WI38 (cell line): ENCODE data around the gene OCA2.

ENCODE experiments used
- H3K4me3 ChIP-seq: 2 replicates; pipeline ENCODE4 v1.5.1; 2011; ENCODE audit warnings: low read depth, mild to moderate bottlenecking, control low read depth, low read length
- TF ChIP-seq, protein P1 (sequence below): IDR thresholded peaks from 2 replicates; pipeline ENCODE4 v1.5.1; 2012; ENCODE audit warnings: low read depth, mild to moderate bottlenecking, control low read depth, low read length

The OCA2 gene

DNA sequence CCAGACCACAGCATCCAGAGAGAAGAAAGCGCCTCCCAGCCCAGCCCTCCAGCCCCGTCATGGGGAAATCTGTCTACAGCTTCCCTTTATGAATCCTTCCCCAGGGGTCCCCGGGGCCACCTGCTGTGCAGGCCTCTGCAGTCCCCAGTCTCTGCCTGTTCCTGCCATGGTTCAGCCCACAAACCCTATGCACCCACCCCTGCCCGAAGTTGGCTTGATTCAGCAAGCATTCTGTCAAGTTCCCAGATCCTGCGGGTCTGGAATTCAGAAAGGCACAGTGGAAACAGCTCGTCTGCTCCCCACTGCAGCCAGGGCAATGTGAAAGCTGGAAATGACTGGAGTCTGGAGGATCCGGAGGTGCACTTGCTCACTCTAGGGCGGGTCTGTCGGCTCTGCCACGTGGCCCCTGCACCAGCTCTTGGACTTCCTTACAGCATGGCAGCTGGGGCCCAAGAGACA, 2.9 kb upstream of the OCA2 start:
- H3K4me3 ChIP-seq, result no peak overlapping the region
- TF ChIP-seq, protein P1, sequence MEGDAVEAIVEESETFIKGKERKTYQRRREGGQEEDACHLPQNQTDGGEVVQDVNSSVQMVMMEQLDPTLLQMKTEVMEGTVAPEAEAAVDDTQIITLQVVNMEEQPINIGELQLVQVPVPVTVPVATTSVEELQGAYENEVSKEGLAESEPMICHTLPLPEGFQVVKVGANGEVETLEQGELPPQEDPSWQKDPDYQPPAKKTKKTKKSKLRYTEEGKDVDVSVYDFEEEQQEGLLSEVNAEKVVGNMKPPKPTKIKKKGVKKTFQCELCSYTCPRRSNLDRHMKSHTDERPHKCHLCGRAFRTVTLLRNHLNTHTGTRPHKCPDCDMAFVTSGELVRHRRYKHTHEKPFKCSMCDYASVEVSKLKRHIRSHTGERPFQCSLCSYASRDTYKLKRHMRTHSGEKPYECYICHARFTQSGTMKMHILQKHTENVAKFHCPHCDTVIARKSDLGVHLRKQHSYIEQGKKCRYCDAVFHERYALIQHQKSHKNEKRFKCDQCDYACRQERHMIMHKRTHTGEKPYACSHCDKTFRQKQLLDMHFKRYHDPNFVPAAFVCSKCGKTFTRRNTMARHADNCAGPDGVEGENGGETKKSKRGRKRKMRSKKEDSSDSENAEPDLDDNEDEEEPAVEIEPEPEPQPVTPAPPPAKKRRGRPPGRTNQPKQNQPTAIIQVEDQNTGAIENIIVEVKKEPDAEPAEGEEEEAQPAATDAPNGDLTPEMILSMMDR, result no peak

DNA sequence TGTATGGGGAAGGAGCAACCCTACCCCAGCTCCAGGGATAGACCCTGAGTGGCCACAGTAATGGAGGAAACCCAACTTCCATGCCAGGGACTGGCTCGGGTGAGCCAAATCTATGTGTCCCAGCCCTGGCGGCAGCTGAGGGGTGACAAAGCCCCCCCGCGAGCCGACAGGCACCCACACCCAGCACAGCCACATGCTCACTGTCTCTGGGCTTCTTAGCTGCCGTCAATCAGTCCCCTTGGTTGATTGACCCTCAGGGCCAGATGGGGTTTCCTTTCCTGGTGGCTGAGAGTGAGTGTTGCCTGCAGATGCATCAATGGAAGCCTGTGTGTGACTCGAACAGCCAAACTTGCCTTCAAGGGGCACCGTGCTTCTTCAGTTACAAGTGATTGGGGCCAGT, 2.1 kb upstream of the OCA2 start:
- H3K4me3 ChIP-seq, result no peak overlapping the region
- TF ChIP-seq, protein P1, result no peak

GRCh38 chr15:28100516-28101195, 1.5 kb upstream of the OCA2 start:
- TF ChIP-seq, protein P1, result no peak
- H3K4me3 ChIP-seq, result no peak overlapping the region

DNA sequence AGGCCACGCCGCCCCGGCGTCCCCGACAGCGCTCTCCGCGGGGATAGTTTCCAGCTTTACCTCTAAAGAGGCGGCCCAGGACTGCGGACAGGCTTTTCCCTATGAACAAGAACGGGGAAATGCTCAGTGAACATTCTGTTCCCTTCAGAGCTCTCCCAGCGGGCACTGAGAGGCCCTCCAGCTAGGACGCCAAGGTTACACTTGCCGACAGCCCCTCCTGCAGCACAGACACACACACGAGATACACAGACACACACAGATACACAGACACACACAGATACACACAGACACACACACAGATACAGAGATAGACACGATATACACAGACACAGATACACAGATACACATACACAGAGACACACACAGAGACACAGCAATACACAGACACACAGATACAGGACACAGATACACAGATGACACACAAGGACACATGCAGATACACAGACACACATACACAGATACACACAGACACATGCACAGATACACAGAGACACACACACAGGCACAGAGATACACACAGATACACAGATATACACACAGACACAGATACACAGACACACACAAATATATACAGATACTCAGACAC, 533 bp upstream of the OCA2 start:
- no peak overlapping the region for H3K4me3 ChIP-seq

DNA sequence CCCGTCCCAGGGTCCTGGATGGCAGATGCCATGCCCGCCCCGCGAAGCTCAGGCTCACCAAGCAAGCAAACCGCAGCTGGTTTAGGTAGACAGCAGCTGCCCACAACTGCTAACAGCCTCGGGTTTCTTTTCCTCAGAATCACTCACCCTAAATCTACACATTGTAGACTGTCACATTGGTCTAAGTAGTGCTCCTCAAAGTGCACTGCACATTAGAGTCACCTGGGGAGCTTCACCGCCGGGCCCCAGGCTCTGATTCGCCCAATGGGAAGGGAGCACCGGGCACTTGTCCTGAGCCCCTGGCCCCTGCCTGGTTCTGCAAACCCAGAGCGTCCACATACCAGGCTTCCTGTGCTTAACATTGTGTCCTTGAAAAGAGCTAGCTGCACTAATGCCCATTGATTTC, 752 bp downstream of the OCA2 start:
- TF ChIP-seq, protein P1, result no peak
- no peak overlapping the region for H3K4me3 ChIP-seq

More for the DNA sequence above, 533 bp upstream of the OCA2 start:
- TF ChIP-seq, protein P1, result no peak

DNA sequence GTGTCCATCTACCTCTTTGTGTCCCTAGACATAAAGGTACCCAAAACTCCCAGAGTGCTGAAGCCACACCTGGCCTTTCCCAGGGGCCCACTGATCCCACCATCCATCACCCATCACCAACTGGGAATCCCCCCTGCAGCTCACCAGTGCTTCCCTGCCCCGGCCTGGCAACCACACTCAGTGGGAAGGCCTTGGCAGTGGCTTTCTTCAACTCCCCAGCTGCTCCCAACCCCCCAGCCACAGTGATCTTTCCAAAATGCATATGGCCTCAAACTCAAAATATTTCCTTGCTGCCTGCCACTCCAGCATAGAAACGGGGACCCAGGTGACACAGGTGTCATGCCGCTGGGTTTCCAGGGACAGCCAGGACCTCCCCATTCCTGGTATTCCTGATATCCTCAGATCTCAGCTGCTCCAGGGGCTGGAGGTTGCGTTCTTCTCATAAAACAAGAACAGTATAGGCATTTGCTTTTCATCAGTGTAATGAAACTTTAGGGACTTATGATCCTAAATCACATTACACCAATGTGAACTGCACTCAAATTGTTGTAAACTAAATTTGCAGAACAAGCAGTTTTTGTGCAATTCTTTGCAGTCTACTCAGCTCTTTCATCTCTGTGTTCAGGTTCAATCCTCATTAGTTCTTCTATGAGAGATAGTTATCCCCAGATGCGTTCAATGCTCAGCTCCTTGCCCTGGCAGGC, 1.3 kb downstream of the OCA2 start:
- TF ChIP-seq, protein P1, result no peak
- no peak overlapping the region for H3K4me3 ChIP-seq
